H9 (cell line): ENCODE results near the gene CRYGS. TPM values are rescaled to one million over a fixed set of nuclear protein-coding genes. Genes with fewer than 3 reads are reported as not detected.

Experiments
- DNase-seq: peaks from one replicate; pipeline ENCODE4 v3.0.0-alpha.2; 2017
- H2AFZ ChIP-seq: one replicate; pipeline ENCODE4 v1.6.1; 2013; ENCODE audit warnings: mild to moderate bottlenecking, low read length, control low read depth, moderate library complexity
- H2AK5ac ChIP-seq: 2 replicates; pipeline ENCODE4 v1.6.1; 2013; ENCODE audit warnings: low read length, control low read depth, mixed read lengths; ENCODE audit not compliant: insufficient read length
- H2BK120ac ChIP-seq: one replicate; pipeline ENCODE4 v1.6.1; 2013; ENCODE audit warnings: low read depth, mild to moderate bottlenecking, low read length, control low read depth, inconsistent platforms; ENCODE audit not compliant: poor library complexity, severe bottlenecking
- H2BK12ac ChIP-seq: 2 replicates; pipeline ENCODE4 v1.6.1; 2013; ENCODE audit warnings: low read length, control low read depth, mixed read lengths, low read depth; ENCODE audit not compliant: insufficient read length
- H2BK15ac ChIP-seq: 2 replicates; pipeline ENCODE4 v1.6.1; 2013; ENCODE audit warnings: low read depth, low read length, control low read depth
- H2BK20ac ChIP-seq: one replicate; pipeline ENCODE4 v1.6.1; 2013; ENCODE audit warnings: low read depth, mild to moderate bottlenecking, low read length, control low read depth, inconsistent platforms; ENCODE audit not compliant: poor library complexity, severe bottlenecking
- H2BK5ac ChIP-seq: 2 replicates; pipeline ENCODE4 v1.6.1; 2013; ENCODE audit warnings: low read length, control low read depth, mixed read lengths; ENCODE audit not compliant: insufficient read length
- H3K14ac ChIP-seq: 2 replicates; pipeline ENCODE4 v1.6.1; 2013; ENCODE audit warnings: low read length, control low read depth; ENCODE audit not compliant: insufficient read depth
- H3K18ac ChIP-seq: 2 replicates; pipeline ENCODE4 v1.6.1; 2013; ENCODE audit warnings: low read depth, mild to moderate bottlenecking, mixed read lengths, low read length, control low read depth; ENCODE audit not compliant: insufficient read length
- H3K23ac ChIP-seq: 2 replicates; pipeline ENCODE4 v1.6.1; 2013; ENCODE audit warnings: low read length, control low read depth, mixed read lengths, low read depth; ENCODE audit not compliant: insufficient read length
- H3K23me2 ChIP-seq: 2 replicates; pipeline ENCODE4 v1.6.1; 2013; ENCODE audit warnings: low read depth, mild to moderate bottlenecking, mixed read lengths, low read length, control low read depth; ENCODE audit not compliant: insufficient read length, poor library complexity, severe bottlenecking
- H3K27ac ChIP-seq: 2 replicates; pipeline ENCODE4 v1.5.1; 2013; ENCODE audit warnings: low read length, control low read depth, mixed read lengths, low read depth; ENCODE audit not compliant: insufficient read length
- H3K27me3 ChIP-seq: 2 replicates; pipeline ENCODE4 v1.6.1; 2013; ENCODE audit warnings: low read length, control low read depth, inconsistent platforms; ENCODE audit not compliant: insufficient read depth
- H3K4ac ChIP-seq: 2 replicates; pipeline ENCODE4 v1.6.1; 2013; ENCODE audit warnings: low read depth, mild to moderate bottlenecking, control low read depth, inconsistent platforms, low read length, moderate library complexity
- H3K4me1 ChIP-seq: 2 replicates; pipeline ENCODE4 v1.6.1; 2013; ENCODE audit warnings: low read length, control low read depth, inconsistent platforms; ENCODE audit not compliant: insufficient read depth
- H3K4me2 ChIP-seq: 2 replicates; pipeline ENCODE4 v1.6.1; 2013; ENCODE audit warnings: low read length, control low read depth, mixed read lengths; ENCODE audit not compliant: insufficient read length, insufficient read depth
- H3K56ac ChIP-seq: 2 replicates; pipeline ENCODE4 v1.6.1; 2013; ENCODE audit warnings: low read depth, mild to moderate bottlenecking, mixed read lengths, low read length, control low read depth; ENCODE audit not compliant: insufficient read length
- H3K79me1 ChIP-seq: 2 replicates; pipeline ENCODE4 v1.6.1; 2013; ENCODE audit warnings: low read depth, mild to moderate bottlenecking, moderate library complexity, low read length, control low read depth, inconsistent platforms; ENCODE audit not compliant: insufficient read depth, poor library complexity, severe bottlenecking
- H3K79me2 ChIP-seq: 2 replicates; pipeline ENCODE4 v1.6.1; 2013; ENCODE audit warnings: low read length, control low read depth, inconsistent platforms; ENCODE audit not compliant: insufficient read depth
- H3K9ac ChIP-seq: 2 replicates; pipeline ENCODE4 v1.6.1; 2013; ENCODE audit warnings: low read length, control low read depth, mixed read lengths; ENCODE audit not compliant: insufficient read length; ENCODE audit errors: extremely low read depth
- H3K9me3 ChIP-seq: one replicate; pipeline ENCODE4 v1.6.1; 2013; ENCODE audit warnings: low read depth, low read length, inconsistent platforms; ENCODE audit not compliant: control insufficient read depth
- H3T11ph ChIP-seq: one replicate; pipeline ENCODE4 v1.6.1; 2013; ENCODE audit warnings: mild to moderate bottlenecking, low read length, control low read depth, inconsistent platforms
- H4K20me1 ChIP-seq: one replicate; pipeline ENCODE4 v1.6.1; 2013; ENCODE audit not compliant: control insufficient read depth, insufficient read length, insufficient read depth
- H4K5ac ChIP-seq: 2 replicates; pipeline ENCODE4 v1.6.1; 2013; ENCODE audit warnings: low read depth, mild to moderate bottlenecking, mixed read lengths, low read length, control low read depth; ENCODE audit not compliant: insufficient read length
- H4K8ac ChIP-seq: replicated peaks from 2 replicates; pipeline ENCODE4 v1.6.1; 2013; ENCODE audit warnings: low read length, control low read depth, mixed read lengths, low read depth; ENCODE audit not compliant: insufficient read length
- H4K91ac ChIP-seq: 2 replicates; pipeline ENCODE4 v1.6.1; 2013; ENCODE audit warnings: low read depth, mild to moderate bottlenecking, moderate library complexity, mixed read lengths, low read length, control low read depth; ENCODE audit not compliant: insufficient read length
- H3K27ac Mint-ChIP-seq, 3 experiments: 2 replicates in 2 of 3; 3 replicates in 1 of 3; pipeline ENCODE4 v1.8.0; 2020 to 2021; ENCODE audit warnings: mixed read lengths in 3 of 3, mild to moderate bottlenecking in 1 of 3, moderate library complexity in 1 of 3
- H3K27me3 Mint-ChIP-seq: 2 replicates; pipeline ENCODE4 v1.8.0; 2021; ENCODE audit warnings: low read depth, mild to moderate bottlenecking, moderate library complexity, mixed read lengths
- H3K36me3 Mint-ChIP-seq, 3 experiments: 2 replicates in 2 of 3; 3 replicates in 1 of 3; pipeline ENCODE4 v1.8.0; 2020 to 2021; ENCODE audit warnings: low read depth in 3 of 3, mixed read lengths in 3 of 3; ENCODE audit not compliant: insufficient read depth in 1 of 3
- H3K4me1 Mint-ChIP-seq, 2 experiments: 2 replicates each; pipeline ENCODE4 v1.8.0; 2020; ENCODE audit warnings: mixed read lengths in 2 of 2
- H3K4me3 Mint-ChIP-seq, 2 experiments: 2 replicates in 1 of 2; 3 replicates in 1 of 2; pipeline ENCODE4 v1.8.0; 2020 to 2021; ENCODE audit warnings: mild to moderate bottlenecking in 2 of 2, mixed read lengths in 2 of 2, moderate library complexity in 1 of 2
- H3K9me3 Mint-ChIP-seq, 2 experiments: 2 replicates in 1 of 2; 3 replicates in 1 of 2; pipeline ENCODE4 v1.8.0; 2020; ENCODE audit warnings: mild to moderate bottlenecking in 2 of 2, mixed read lengths in 2 of 2, moderate library complexity in 1 of 2
- WGBS: extraction: QIAGEN DNeasy Blood & Tissue Kit; methylation state at CpG from one replicate; pipeline ENCODE4 v1.1.7; 2013; ENCODE audit warnings: missing lambda C conversion rate, low lambda C conversion rate, mixed read lengths; ENCODE audit not compliant: insufficient read length; ENCODE audit errors: extremely low coverage; 5-methylcytosine and 5-hydroxymethylcytosine counted together
- total RNA-seq: library from RNA; stranded (reverse); gene quantifications from 2 replicates; pipeline ENCODE4 v1.2.1, GENCODE V29; 2021
- TF ChIP-seq, protein P1 (sequence below): fragments of 200-600 bp; sonication (generic); conservative IDR thresholded peaks from 3 replicates; pipeline ENCODE4 v1.8.0; 2021; ENCODE audit warnings: antibody characterized with exemption, mild to moderate bottlenecking

Gene CRYGS
- total RNA-seq, 1 experiment from 2014 or later: 1.0 TPM

DNA sequence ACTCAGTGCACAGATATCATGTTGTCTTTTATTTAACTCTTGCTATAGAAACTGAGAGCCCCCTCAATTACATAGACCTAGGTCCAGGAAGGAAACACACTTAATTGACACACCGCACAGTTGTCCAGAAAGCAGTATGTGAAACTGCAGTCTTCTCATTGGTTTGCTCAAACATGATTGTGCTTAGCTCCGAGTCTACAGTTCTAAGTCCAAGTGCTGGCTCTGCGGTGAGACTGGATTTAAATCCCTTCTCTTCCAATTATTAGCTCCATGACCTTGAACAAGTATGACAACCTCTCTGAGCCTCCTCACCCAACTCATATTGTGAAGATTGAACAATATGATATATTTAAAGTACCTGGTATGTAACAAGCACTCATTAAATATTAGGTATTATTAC is 49.7 kb upstream of the CRYGS start:
- no peaks in the 10 kb centered on the region for H3K9me3 ChIP-seq
- Mint-ChIP-seq H3K4me3 (no peak overlapping the region), H3K36me3 (no peaks in the 10 kb centered on the region), H3K27ac (no peak overlapping the region), H3K4me1 (peaks cover 6% of the 10 kb centered on the region in 2 experiments), H3K27me3 (peaks cover 3% of the 10 kb centered on the region; the same call in 1 of the 2 replicates), H3K9me3 (peaks cover 0 to 3% of the 10 kb centered on the region in 2 experiments; a peak in 1 of 5 replicates)
- no peak overlapping the region for H2BK15ac ChIP-seq
- H2AK5ac ChIP-seq: no peak overlapping the region
- no peak overlapping the region for H3K4ac ChIP-seq
- H2BK120ac ChIP-seq: no peak overlapping the region
- no peak overlapping the region for H3K27ac ChIP-seq
- no peak overlapping the region for H3K56ac ChIP-seq
- H4K20me1 ChIP-seq: no peaks in the 10 kb centered on the region
- H2BK20ac ChIP-seq: no peak overlapping the region
- H3K79me2 ChIP-seq: no peaks in the 10 kb centered on the region
- H3T11ph ChIP-seq: no peak overlapping the region
- no peaks in the 10 kb centered on the region for H3K4me1 ChIP-seq
- no peak overlapping the region for H2BK5ac ChIP-seq
- TF ChIP-seq, protein P1, sequence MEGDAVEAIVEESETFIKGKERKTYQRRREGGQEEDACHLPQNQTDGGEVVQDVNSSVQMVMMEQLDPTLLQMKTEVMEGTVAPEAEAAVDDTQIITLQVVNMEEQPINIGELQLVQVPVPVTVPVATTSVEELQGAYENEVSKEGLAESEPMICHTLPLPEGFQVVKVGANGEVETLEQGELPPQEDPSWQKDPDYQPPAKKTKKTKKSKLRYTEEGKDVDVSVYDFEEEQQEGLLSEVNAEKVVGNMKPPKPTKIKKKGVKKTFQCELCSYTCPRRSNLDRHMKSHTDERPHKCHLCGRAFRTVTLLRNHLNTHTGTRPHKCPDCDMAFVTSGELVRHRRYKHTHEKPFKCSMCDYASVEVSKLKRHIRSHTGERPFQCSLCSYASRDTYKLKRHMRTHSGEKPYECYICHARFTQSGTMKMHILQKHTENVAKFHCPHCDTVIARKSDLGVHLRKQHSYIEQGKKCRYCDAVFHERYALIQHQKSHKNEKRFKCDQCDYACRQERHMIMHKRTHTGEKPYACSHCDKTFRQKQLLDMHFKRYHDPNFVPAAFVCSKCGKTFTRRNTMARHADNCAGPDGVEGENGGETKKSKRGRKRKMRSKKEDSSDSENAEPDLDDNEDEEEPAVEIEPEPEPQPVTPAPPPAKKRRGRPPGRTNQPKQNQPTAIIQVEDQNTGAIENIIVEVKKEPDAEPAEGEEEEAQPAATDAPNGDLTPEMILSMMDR: no peak
- H4K5ac ChIP-seq: no peak overlapping the region
- no peak overlapping the region for H3K14ac ChIP-seq
- no peak for DNase-seq
- H3K23ac ChIP-seq: no peak overlapping the region
- no peaks in the 10 kb centered on the region for H3K27me3 ChIP-seq
- no peak overlapping the region for H3K4me2 ChIP-seq
- H4K8ac ChIP-seq: no peak overlapping the region
- no peak overlapping the region for H2AFZ ChIP-seq
- H3K79me1 ChIP-seq: no peaks in the 10 kb centered on the region
- no peak overlapping the region for H4K91ac ChIP-seq
- H3K23me2 ChIP-seq: no peaks in the 10 kb centered on the region
- H2BK12ac ChIP-seq: no peak overlapping the region
- H3K9ac ChIP-seq: no peak overlapping the region
- H3K18ac ChIP-seq: no peak overlapping the region
- WGBS: no CpG with 5 or more reads among the region's 3 CpGs
